Loucy (cell line): ENCODE data around the gene ABI3.

Source experiments
- H2AFZ ChIP-seq: fragments of 200-600 bp; sonication (generic); 2 replicates; pipeline ENCODE4 v1.6.0; 2016; ENCODE audit warnings: antibody characterized with exemption, mild to moderate bottlenecking, low read length, moderate library complexity
- H3F3A ChIP-seq: fragments of 200-600 bp; 2 replicates; pipeline ENCODE4 v1.6.0; 2016; ENCODE audit warnings: antibody characterized with exemption, low read depth, mild to moderate bottlenecking
- H3K27me3 ChIP-seq: fragments of 200-600 bp; sonication (generic); 2 replicates; pipeline ENCODE4 v1.6.1; 2014; ENCODE audit warnings: low read length, mild to moderate bottlenecking; ENCODE audit not compliant: insufficient read depth, poor library complexity, severe bottlenecking
- H3K36me3 ChIP-seq: fragments of 200-600 bp; sonication (generic); 2 replicates; pipeline ENCODE4 v1.6.1; 2016; ENCODE audit warnings: low read length; ENCODE audit not compliant: insufficient read depth
- H3K4me1 ChIP-seq: fragments of 200-600 bp; sonication (generic); 2 replicates; pipeline ENCODE4 v1.5.1; 2014; ENCODE audit warnings: low read length, mild to moderate bottlenecking; ENCODE audit not compliant: insufficient read depth, poor library complexity, severe bottlenecking
- H3K4me2 ChIP-seq: fragments of 200-600 bp; sonication (generic); 2 replicates; pipeline ENCODE4 v1.6.0; 2014; ENCODE audit warnings: antibody characterized with exemption, low read length, low read depth, mild to moderate bottlenecking; ENCODE audit not compliant: poor library complexity, severe bottlenecking
- H3K4me3 ChIP-seq: fragments of 200-600 bp; sonication (generic); 2 replicates; pipeline ENCODE4 v1.5.1; 2014; ENCODE audit warnings: low read length, mild to moderate bottlenecking, mixed read lengths; ENCODE audit not compliant: poor library complexity, severe bottlenecking
- H3K79me2 ChIP-seq: fragments of 200-600 bp; sonication (generic); 2 replicates; pipeline ENCODE4 v1.6.1; 2014; ENCODE audit warnings: low read length; ENCODE audit not compliant: insufficient read depth
- H3K9ac ChIP-seq: fragments of 200-600 bp; sonication (generic); 2 replicates; pipeline ENCODE4 v1.6.0; 2014; ENCODE audit warnings: mild to moderate bottlenecking, low read depth, low read length, moderate library complexity; ENCODE audit not compliant: poor library complexity, severe bottlenecking
- H3K9me2 ChIP-seq: fragments of 200-600 bp; sonication (generic); replicated peaks from 2 replicates; pipeline ENCODE4 v1.6.1; 2016; ENCODE audit warnings: low read depth, low read length, mixed read lengths
- H3K9me3 ChIP-seq: fragments of 200-600 bp; sonication (generic); 2 replicates; pipeline ENCODE4 v1.6.1; 2014; ENCODE audit warnings: mild to moderate bottlenecking, antibody characterized with exemption, low read length, low read depth; ENCODE audit not compliant: insufficient read depth
- H4K20me1 ChIP-seq: fragments of 200-600 bp; sonication (generic); 2 replicates; pipeline ENCODE4 v1.6.0; 2014; ENCODE audit warnings: antibody characterized with exemption, low read length, mild to moderate bottlenecking; ENCODE audit not compliant: insufficient read depth, poor library complexity, severe bottlenecking
- CTCF ChIP-seq: fragments of 200-600 bp; sonication (generic); conservative IDR thresholded peaks from 2 replicates; pipeline ENCODE4 v1.5.1; 2014; ENCODE audit warnings: mild to moderate bottlenecking, antibody characterized with exemption, low read length
- EZH2phosphoT487 ChIP-seq: fragments of 200-600 bp; IDR thresholded peaks from 2 replicates; pipeline ENCODE4 v1.6.1; 2018; ENCODE audit warnings: antibody characterized with exemption, mild to moderate bottlenecking, moderate library complexity, borderline replicate concordance

The ABI3 gene

GRCh38 chr17:49190932-49191331 is 19.6 kb upstream of the ABI3 start:
- peak overlapping the region; percentile 80 for H3K4me2 ChIP-seq
- H3K9me2 ChIP-seq: no peaks in the 10 kb centered on the region
- no peaks in the 10 kb centered on the region for H3K27me3 ChIP-seq
- H3K9ac ChIP-seq: peak overlapping the region; percentile 61
- H3K4me3 ChIP-seq: peak overlapping the region; percentile 85
- H3F3A ChIP-seq: peaks cover 10% of the 10 kb centered on the region; the same call in 1 of the 2 replicates
- peaks cover 9% of the 10 kb centered on the region for H3K4me1 ChIP-seq
- no peaks in the 10 kb centered on the region for H3K36me3 ChIP-seq
- no peaks in the 10 kb centered on the region for H3K9me3 ChIP-seq
- H3K79me2 ChIP-seq: no peaks in the 10 kb centered on the region
- H2AFZ ChIP-seq: no peak overlapping the region
- no peaks in the 10 kb centered on the region for H4K20me1 ChIP-seq
- TF ChIP-seq CTCF (no peak), EZH2phosphoT487 (no peak)

DNA sequence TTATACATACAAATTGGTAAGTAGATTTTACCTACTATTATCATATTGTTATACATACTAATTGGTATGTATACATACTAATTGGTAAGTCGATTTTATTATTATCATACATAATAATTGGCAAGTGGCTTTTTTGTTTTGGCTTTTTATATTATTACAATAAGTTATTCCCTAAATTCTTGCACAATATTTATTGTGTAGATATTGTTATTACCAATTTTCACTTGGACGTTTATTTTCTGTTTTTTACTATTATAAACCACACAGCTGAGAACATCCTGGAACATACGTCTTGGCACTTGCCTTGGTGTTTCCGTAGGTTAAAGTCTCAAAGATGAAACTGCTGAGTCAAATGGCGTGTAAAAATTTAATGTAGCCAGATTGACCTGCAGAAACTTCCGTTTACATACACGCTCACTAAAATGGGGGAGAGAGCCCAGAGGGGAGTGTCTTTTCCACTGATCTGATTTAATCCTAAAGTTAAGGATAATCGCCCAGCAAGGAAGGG is 19.0 kb upstream of the ABI3 start:
- Histone ChIP-seq H3K9me3 (no peaks in the 10 kb centered on the region), H3K4me1 (peaks cover 9% of the 10 kb centered on the region), H4K20me1 (no peaks in the 10 kb centered on the region), H3K4me3 (peak overlapping the region; percentile 85), H3K9ac (peak overlapping the region; percentile 95), H3K36me3 (no peaks in the 10 kb centered on the region), H3F3A (peaks cover 10% of the 10 kb centered on the region; the same call in 1 of the 2 replicates), H3K4me2 (peak overlapping the region; percentile 80), H3K27me3 (no peaks in the 10 kb centered on the region), H3K9me2 (no peaks in the 10 kb centered on the region), H3K79me2 (no peaks in the 10 kb centered on the region), H2AFZ (peak overlapping the region; percentile 89)
- TF ChIP-seq EZH2phosphoT487 (no peak), CTCF (no peak)

DNA sequence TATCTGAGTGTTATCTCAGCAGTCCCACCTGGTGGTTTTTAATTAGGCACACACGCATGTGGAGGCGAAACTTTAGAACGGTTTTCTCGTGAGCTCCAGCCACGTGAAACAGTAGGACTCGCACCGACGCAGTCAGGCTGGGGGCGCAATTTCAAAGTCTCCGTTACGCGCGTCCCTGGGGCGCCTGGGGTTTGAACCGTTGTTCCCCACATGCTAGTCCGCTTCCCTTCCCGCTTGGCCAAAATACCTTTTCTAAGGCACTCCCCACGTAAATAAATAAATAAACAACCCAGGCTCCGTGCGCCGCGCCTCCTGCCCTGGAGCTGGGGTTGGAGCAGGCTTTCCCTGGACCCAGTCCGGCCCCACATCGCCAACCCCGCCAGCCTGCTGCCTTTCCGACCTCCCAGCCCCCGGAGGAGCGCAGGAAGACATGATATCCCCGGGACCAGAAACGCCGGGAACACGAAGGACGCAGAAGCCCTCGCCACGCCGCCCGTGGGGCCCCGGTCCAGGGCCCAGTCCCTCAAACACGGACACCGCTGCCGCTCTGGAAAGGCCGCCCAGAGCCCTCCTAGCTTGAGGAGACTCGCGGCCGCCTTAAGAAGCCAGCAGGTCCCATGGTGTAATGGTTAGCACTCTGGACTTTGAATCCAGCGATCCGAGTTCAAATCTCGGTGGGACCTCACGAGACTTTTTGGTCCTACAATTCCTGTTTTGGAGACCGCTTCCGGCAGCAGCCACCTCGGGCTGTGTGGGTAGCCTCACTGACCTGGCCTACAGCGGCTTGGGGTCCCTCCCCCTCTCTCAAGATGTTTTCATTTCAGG is 18.4 kb upstream of the ABI3 start:
- TF ChIP-seq EZH2phosphoT487: no peak
- peak; percentile 50 for TF ChIP-seq CTCF

More for the DNA sequence above, 18.4 kb upstream of the ABI3 start:
- H2AFZ ChIP-seq: peak overlapping the region; percentile 89
- no peaks in the 10 kb centered on the region for H3K79me2 ChIP-seq
- no peaks in the 10 kb centered on the region for H3K36me3 ChIP-seq
- H3F3A ChIP-seq: peaks cover 10% of the 10 kb centered on the region; the same call in 1 of the 2 replicates
- H3K9me2 ChIP-seq: no peaks in the 10 kb centered on the region
- H3K4me2 ChIP-seq: peak overlapping the region; percentile 80
- no peaks in the 10 kb centered on the region for H3K27me3 ChIP-seq
- H4K20me1 ChIP-seq: no peaks in the 10 kb centered on the region
- peaks cover 9% of the 10 kb centered on the region for H3K4me1 ChIP-seq
- peak overlapping the region; percentile 85 for H3K4me3 ChIP-seq
- no peaks in the 10 kb centered on the region for H3K9me3 ChIP-seq
- H3K9ac ChIP-seq: peak overlapping the region; percentile 95
